ENCODE results near the gene LRP2. TPM values are rescaled to one million over a fixed set of nuclear protein-coding genes. Genes with fewer than 3 reads are reported as not detected.

LRP2 gene
- total RNA-seq, 1 experiment from 2014 or later: not detected

DNA sequence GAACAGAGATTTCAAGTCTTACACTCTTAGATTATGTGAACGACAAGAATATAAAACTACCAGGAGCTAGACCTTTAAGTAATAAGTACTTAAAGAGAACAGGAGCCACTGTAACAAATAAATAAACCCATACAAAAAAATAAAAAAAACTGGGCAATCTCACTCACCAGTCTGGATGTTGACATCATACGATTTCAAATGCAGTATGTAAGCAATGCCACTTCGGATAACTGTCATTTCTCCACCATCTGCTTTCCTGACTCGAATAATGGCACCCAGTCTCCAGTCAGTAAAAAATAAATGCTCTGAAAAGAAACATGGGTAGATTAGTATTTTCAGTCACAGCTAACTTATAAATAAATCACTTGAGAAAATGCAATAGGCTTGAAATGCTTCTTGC is 115.1 kb downstream of the LRP2 start:
- DNase-seq (ENCODE audit: low read depth): no peak

DNA sequence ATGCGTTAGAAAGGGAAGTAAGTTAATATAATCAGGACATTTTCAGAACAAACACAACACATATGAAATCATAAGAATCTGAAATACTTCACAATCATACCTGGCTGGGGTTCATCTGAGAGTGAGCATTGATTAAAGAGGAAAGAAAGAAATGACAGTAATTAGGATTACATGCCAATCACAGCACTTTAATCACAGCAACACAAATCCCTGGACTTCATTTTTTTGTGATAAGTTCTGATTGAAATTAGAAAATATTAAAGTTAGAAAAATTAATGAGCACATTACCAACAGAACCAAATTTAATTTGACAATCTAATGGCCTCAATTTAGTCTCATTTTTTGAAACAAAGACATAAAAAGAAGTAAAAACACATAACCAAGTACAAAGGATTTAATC is 121.9 kb downstream of the LRP2 start:
- no peak for DNase-seq (ENCODE audit: low read depth)

DNA sequence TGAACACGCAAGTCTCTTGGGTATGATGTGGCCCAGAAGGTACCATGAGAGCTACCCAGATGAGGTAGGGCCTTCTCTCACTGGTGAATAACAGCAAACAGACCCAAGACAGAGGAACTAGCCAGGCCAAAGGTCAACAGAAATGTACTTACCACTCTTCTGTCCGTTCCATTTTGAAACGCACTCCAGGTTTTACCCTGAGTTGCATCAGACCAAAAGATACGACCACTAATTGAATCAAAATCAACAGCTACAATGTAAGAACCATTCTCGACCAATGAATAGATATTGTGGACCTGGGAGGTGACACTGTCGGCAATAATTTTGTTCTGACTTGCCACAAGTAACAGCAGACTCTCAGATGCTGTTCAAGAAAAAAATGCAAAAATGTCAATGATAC is 124.4 kb downstream of the LRP2 start:
- no peak for DNase-seq (ENCODE audit: low read depth)

DNA sequence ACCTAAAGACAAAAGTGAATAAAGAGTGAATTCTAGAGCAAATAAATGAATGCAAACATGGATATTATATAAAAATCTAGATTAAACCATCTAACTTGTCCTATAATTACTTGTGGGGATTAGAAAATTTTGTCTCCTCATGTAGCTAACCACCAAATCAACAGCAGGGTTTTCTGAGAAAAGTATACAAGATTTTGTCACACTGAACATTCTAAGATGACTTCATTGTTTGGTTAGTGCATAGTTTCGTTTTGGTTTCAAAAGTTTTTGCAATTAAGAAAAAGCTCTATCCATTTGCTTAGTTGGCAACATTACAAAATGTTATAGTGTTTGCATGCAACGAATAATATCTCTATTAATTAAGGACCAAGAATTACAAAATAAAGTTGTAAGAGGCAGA is 125.0 kb downstream of the LRP2 start:
- DNase-seq (ENCODE audit: low read depth): no peak

- no peak for DNase-seq (ENCODE audit: low read depth)
Measured at GRCh38 chr2:169232551-169233154, 129.7 kb downstream of the LRP2 start.

DNA sequence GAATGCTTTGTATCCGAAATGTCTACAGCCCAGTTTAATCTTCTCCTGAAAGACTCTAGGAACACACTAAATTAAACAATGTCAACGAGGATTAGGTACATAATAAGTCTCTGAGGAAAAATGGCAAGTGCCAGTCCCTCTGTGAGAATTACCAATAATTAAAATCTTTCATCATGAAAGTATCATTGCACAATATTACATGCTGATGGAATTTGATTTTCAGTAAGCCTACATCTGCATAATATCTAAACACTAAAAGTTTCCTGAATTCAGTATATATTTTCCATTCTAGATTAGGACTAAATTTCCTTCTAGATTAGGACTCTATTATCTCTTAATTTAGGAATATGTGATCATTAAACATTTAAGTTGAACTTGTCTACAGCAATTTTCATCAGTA is 132.1 kb downstream of the LRP2 start:
- DNase-seq (ENCODE audit: low read depth): no peak

GRCh38 chr2:169229590-169229989 is 132.7 kb downstream of the LRP2 start:
- DNase-seq (ENCODE audit: low read depth): no peak

- no peak for DNase-seq (ENCODE audit: low read depth)
Measured at GRCh38 chr2:169225906-169226305, 136.4 kb downstream of the LRP2 start.

DNA sequence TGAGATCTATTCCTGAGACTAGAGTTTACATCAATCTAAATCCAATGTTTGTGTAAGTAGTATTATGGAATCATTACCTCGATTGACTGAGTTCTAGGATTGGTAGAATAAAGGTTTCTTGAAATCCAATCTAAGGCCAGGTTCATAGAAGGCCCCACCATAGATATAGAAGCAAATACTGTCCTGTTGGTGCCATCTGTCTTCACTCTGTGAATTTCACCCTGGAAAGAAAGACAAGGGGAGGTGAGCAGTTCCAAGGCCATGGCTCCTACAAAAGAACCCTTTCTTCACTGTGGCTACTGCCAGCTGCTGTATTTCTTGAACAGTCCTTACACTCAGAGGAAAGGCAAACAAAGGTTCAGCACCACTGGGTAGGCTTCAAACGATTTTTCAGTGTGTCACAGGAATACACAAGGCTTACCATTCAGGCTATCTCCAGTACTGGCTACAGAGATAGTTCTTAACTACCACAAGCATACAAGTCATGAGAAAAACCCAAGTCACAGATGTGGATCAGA is 137.0 kb downstream of the LRP2 start:
- DNase-seq (ENCODE audit: low read depth): no peak

DNA sequence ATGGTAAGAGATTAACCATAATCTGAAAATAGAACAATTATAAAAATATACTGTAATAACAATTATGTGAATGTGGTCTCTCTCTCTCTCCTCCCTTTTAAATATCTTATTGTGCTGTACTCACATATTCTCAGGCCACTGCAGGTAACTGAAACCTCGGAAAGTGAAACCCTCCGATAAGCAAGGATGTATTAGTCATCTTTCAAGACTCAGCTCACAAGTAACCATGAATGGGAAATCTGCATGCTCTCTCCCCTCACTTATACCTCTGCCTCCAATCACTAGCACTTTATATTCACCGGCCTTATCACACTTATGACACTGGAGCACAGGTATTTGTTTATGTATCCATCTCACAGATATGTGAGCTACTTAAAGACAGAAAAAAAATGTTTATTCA is 139.7 kb downstream of the LRP2 start:
- no peak for DNase-seq (ENCODE audit: low read depth)

- peak; percentile 8 for DNase-seq (ENCODE audit: low read depth)
Measured at GRCh38 chr2:169221745-169222369, 140.5 kb downstream of the LRP2 start.

DNA sequence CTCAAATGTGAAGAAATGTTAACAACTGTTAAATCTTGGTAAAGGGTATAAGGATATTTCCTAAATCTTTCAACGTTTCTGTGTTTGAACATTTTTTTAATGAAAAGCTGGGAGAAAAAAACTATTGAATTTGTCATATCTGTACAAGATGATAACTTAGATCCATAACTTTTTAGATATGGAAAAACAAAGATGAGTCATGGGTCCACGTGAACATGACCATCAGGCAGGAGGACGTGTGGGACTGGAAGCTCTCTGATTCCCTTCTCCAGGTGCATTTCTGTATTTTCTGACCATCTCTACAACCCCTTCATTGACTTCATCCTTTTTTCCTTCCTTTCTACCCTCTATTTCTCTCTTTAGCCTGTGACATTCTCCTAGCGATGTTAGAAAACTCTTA is 151.4 kb downstream of the LRP2 start:
- no peak for DNase-seq (ENCODE audit: low read depth)

GRCh38 chr2:169208026-169208425 is 154.3 kb downstream of the LRP2 start:
- DNase-seq (ENCODE audit: low read depth): no peak

DNA sequence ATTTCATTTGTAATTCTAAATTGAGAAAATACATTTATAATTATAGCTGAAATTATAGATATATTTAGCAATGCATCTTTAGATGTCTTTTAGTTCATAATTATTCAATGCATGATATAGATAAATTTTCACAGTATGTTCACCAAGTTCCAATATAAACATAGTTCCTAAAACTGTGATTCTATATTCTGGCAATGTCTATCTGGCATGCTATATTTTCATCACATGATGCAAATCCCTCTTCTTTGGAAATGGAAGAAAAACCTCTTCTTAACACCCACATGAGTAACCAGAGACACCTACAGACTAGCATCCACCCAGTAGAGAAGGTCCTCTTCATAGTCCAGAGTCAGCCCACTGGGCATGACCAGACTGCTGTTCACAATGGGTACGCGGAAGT is 157.2 kb downstream of the LRP2 start:
- no peak for DNase-seq (ENCODE audit: low read depth)

GRCh38 chr2:169203952-169204351 is 158.4 kb downstream of the LRP2 start:
- DNase-seq (ENCODE audit: low read depth): no peak

GRCh38 chr2:169200756-169201155 is 161.6 kb downstream of the LRP2 start:
- DNase-seq (ENCODE audit: low read depth): no peak

DNA sequence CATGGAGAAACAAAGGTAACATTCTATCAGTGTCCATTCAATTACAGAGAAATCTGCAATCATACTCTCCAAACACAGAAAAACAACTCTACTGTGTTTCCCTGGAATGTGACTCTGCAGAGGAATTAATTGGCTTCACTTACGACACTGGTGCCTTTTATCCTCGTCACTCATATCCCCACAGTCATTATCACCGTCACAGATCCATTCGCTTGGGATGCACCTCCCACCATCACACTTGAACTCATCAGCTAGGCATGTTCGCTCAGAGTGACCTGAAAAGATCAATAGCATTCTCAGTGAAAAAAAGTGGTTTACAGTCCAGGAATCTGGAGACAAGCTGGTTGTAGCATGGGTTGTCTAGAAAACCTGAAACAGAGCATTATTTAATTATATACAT is 168.7 kb downstream of the LRP2 start:
- DNase-seq (ENCODE audit: low read depth): no peak

GRCh38 chr2:169190197-169190775 is 172.0 kb downstream of the LRP2 start:
- DNase-seq (ENCODE audit: low read depth): no peak

DNA sequence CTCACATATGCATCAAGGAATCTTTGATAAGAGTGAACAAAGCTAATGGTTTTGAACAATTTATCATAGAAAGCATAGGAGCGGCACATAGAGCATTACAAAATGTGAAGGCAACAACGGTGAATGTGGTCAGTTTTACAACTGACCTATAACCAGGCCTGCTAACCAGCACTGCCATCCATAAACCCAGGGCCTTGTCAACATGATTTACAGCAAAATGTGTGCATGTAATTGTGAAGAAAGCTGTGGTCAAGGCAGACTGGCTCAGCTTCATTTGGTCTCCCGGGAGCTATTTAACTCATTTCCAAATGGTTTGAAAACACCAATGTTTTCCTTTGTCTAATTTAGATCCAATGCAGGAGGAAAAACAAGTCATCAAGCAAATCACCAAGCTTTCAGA is 173.2 kb downstream of the LRP2 start:
- peak; percentile 4 for DNase-seq (ENCODE audit: low read depth)

DNA sequence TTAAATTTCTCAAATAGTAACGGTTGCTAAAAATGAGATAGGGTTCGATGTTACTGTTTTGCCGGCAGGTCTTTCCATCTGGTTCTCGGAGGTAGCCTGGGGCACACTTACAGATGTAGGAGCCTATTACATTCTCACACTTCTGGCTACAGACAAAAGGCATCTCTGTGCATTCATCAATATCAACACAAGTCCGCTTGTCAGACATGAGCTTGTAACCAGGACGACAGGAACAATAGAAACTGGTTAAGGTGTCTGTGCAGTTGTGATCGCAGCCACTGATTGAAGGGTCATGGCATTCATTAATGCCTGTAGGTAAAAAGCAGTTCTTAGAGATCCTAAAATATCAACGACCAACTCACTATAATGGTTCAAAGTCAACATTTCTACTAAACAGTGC is 176.6 kb downstream of the LRP2 start:
- DNase-seq (ENCODE audit: low read depth): no peak

DNA sequence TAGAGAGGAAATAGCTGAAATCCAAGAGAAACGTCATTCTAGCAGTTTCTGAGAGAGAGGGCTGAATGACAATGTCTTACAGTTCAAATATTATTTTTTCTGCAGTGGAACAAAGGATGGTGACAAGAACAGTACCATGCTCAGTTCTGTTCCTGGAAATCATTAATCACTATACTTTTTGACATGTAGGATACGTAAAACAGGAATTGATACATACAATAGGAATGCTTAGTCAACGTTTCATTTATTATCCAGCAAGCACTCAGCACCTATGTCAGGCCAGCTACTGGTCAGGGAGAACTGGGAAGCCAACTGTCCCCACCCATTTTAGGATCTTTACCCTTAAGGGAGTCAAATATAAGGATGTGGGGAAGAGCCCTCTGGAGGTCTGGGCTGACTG is 178.3 kb downstream of the LRP2 start:
- no peak for DNase-seq (ENCODE audit: low read depth)

DNA sequence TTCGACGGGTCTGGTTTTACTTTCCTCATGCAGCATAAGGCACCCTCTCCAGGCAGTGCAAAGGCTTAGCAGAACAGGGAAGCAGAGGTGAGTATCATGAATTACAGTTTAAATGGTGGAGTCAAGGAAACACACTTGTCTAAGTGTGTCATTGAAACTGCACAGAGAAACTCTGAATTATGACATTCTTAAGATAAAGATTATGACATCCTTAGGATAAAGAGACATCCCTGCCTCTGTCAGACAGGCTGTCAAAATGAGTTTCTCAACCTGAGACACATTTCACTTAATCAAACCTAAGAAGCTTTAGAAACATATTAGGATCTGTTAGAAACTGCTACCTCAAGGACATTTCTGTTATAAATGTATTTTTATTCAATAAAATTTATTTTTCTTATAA is 179.8 kb downstream of the LRP2 start:
- DNase-seq (ENCODE audit: low read depth): no peak

GRCh38 chr2:169178804-169179390 is 183.4 kb downstream of the LRP2 start:
- no peak for DNase-seq (ENCODE audit: low read depth)
